ENCODE results near the gene FAM20C.

The FAM20C gene

DNA sequence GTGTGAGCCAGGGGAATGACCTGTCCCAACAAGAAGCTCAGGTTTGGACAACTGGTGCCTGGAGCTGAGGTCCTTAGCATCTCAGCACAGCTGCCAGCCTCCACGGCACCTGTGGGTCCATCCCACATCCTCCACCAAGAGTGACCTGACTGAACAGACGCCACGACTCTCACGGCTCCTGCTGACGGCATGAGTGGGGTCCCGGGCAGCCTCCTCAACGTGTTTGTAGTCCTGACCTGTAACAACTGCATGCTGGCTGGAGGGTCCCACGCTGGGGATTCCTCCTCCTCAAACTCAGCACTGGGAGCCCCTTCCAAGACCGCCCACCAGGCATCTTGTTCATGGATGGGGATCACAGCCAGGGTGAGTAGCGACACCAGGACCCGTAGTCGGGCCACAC, 36.2 kb downstream of the FAM20C start:
- no peaks in the 10 kb centered on the region for H3K9me3 ChIP-seq
- no peaks in the 10 kb centered on the region for H3K27me3 ChIP-seq
- TF ChIP-seq, protein P1, sequence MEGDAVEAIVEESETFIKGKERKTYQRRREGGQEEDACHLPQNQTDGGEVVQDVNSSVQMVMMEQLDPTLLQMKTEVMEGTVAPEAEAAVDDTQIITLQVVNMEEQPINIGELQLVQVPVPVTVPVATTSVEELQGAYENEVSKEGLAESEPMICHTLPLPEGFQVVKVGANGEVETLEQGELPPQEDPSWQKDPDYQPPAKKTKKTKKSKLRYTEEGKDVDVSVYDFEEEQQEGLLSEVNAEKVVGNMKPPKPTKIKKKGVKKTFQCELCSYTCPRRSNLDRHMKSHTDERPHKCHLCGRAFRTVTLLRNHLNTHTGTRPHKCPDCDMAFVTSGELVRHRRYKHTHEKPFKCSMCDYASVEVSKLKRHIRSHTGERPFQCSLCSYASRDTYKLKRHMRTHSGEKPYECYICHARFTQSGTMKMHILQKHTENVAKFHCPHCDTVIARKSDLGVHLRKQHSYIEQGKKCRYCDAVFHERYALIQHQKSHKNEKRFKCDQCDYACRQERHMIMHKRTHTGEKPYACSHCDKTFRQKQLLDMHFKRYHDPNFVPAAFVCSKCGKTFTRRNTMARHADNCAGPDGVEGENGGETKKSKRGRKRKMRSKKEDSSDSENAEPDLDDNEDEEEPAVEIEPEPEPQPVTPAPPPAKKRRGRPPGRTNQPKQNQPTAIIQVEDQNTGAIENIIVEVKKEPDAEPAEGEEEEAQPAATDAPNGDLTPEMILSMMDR (IDR thresholded peaks at IDR 0.05), result no peak
- peak overlapping the region; percentile 88 to 92 for H3K27ac ChIP-seq
- DNase-seq, result no peak
- intact Hi-C loops (cut with DNase I; ENCODE audit: low total_unique reads), result no loop called here
- H3K4me1 ChIP-seq, result peaks cover 9 to 59% (median 57%) of the 10 kb centered on the region in 4 donors
- H3K36me3 ChIP-seq, result peaks cover 0 to 10% (median 0%) of the 10 kb centered on the region in 3 donors
- no peak overlapping the region for H3K4me3 ChIP-seq

DNA sequence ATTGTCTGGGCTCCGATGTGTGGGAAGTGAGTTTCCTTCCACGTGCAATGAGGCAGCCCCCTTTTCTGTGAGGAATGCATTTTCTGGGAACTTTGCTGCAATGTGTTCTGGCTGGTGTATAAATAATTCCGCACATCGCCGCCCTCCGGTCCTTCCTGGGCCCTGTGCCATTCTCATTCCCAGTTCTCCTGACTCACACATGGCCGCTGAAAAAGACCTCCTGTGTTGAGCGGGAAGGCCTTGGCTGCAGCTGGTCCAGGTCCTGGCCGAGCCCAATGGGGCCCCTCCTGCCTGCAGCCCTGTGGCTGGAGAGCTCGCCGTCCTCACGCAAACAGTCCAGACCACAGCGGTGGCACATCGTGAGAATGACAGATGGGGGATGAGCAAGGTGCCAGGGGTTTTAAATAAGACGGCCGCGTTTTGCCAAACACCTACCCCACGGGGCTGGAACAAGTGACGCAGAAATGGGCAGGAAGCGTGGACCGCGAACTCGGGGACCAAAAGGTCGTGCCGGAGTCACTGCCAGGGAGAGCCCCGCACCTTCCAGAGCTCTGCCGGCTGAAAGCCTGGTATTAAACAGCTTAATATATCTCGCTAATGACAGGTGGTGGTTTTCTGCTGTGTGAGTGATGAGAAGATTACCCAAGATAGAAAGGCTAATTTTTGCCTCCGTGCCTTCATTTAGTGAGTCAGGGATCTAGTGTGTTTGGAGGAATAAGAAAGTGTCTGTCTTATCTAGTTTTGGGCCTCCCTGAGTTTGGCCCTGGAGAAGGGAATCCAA, 37.0 kb downstream of the FAM20C start:
- H3K9me3 ChIP-seq, result no peaks in the 10 kb centered on the region
- peaks cover 0 to 8% (median 0%) of the 10 kb centered on the region in 3 donors for H3K36me3 ChIP-seq
- TF ChIP-seq, protein P1 (IDR thresholded peaks at IDR 0.05), result no peak
- no peaks in the 10 kb centered on the region for H3K27me3 ChIP-seq
- H3K4me1 ChIP-seq, result peaks cover 9 to 67% (median 65%) of the 10 kb centered on the region in 4 donors
- peak overlapping the region; percentile 1 to 6 for H3K4me3 ChIP-seq
- DNase-seq, result peak; percentile 92 to 94
- intact Hi-C loops (cut with DNase I; ENCODE audit: low total_unique reads), result no loop called here
- H3K27ac ChIP-seq, result peak overlapping the region; percentile 88 to 92

DNA sequence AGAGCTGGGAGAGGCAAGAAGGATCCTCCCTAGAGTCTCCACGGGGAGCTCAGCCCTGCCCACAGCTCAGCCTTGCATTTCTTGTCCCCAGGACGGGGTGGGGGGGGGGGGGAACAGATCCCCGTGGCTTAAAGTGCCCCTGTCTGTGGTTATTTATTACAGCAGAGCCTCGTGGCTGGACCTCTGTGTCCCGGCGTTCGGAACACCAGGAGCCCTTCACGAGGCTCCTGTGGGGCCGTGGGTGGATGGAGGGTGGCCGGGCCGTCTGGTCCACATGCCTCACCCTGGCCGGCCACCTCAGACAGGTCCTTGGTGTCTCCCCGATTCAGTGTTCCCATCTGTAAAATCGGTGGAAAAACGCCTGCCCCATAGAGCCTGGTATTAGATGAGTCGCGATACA, 37.9 kb downstream of the FAM20C start:
- H3K27me3 ChIP-seq, result no peaks in the 10 kb centered on the region
- no peak for DNase-seq
- peak overlapping the region; percentile 88 to 92 for H3K27ac ChIP-seq
- no peaks in the 10 kb centered on the region for H3K9me3 ChIP-seq
- H3K4me3 ChIP-seq, result no peak overlapping the region
- H3K36me3 ChIP-seq, result peaks cover 0 to 8% (median 0%) of the 10 kb centered on the region in 3 donors
- intact Hi-C loops (cut with DNase I; ENCODE audit: low total_unique reads), result loop anchor here (5.0 kb wide), 1 partner anchor 38 kb away; the partner anchor contains the start of gene FAM20C
- peaks cover 9 to 76% (median 73%) of the 10 kb centered on the region in 4 donors for H3K4me1 ChIP-seq
- TF ChIP-seq, protein P1 (IDR thresholded peaks at IDR 0.05), result no peak

DNA sequence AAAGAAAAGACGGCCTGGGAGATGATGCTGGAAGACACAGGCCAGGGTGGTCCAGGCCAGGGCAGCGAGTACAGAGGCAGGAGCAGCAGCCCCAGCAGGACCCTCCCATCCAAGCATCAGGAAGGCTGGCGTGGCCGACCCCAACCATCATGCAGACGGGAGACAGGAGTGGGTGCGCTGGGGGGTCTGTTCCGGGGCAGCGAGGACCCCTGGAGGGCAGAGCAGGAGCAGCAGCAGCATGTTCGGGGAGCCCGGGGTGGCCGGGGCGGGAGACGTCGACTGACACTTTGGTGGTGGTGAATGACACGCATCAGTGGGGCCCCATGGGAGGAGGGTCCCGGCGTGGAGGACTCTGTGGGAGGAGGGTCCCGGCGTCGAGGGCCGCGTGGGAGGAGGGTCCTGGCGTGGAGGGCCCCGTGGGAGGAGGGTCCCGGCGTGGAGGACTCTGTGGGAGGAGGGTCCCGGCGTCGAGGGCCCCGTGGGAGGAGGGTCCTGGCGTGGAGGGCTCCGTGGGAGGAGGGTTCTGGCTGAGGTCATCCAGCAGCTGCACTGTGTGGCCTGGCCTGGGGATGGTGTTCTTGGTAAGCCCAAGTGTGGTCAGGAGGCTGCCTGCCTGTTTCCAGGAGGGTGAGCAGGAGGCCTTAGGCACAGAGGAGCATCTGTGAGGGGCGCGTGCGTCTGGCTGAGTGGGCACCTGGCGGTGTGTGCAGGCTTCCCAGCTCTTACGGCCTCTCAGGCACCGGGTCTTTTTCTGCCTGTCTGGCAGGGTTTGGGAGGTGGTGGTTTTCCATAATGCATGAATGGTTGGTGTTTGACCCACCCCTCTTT, 38.9 kb downstream of the FAM20C start:
- intact Hi-C loops (cut with DNase I; ENCODE audit: low total_unique reads), result loop anchor here (5.0 kb wide), 1 partner anchor 39 kb away; the partner anchor contains the start of gene FAM20C
- H3K4me1 ChIP-seq, result peaks cover 9 to 85% (median 82%) of the 10 kb centered on the region in 4 donors

DNA sequence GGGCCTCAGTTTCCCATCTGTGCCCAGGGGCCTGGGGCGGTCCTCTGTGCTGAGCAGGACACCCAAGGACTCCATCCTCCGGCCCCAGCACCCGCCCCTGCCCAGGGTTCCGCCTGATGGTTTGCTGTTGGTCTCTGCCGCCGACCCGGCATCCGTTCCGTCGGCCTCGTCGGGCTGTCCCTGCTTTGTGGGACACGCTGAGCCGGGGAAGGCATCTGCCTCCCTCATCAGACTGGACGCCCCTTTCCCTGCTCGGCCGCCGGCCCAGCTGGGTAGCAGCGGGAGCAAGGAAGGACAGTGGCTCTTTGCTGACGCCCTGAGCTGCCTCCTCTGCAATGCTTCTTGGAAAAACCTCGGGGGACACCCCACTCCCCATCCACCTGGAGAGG, 39.5 kb downstream of the FAM20C start:
- intact Hi-C loops (cut with DNase I; ENCODE audit: low total_unique reads), result loop anchor here (5.0 kb wide), 1 partner anchor 40 kb away; the partner anchor contains the start of gene FAM20C
- TF ChIP-seq, protein P1 (IDR thresholded peaks at IDR 0.05), result no peak

More for the DNA sequence above, 38.9 kb downstream of the FAM20C start:
- no peak overlapping the region for H3K4me3 ChIP-seq
- TF ChIP-seq, protein P1 (IDR thresholded peaks at IDR 0.05), result no peak
- H3K27ac ChIP-seq, result peak overlapping the region; percentile 88 to 92
- H3K27me3 ChIP-seq, result no peaks in the 10 kb centered on the region
- no peaks in the 10 kb centered on the region for H3K9me3 ChIP-seq
- H3K36me3 ChIP-seq, result peaks cover 0 to 4% (median 0%) of the 10 kb centered on the region in 3 donors
- DNase-seq, result no peak

More for the DNA sequence above, 39.5 kb downstream of the FAM20C start:
- H3K36me3 ChIP-seq, result no peaks in the 10 kb centered on the region
- DNase-seq, result no peak
- H3K4me1 ChIP-seq, result peaks cover 9 to 88% (median 85%) of the 10 kb centered on the region in 4 donors
- peak overlapping the region in 1 of 2 donors; percentile 38 for H3K4me3 ChIP-seq
- peak overlapping the region; percentile 88 to 92 for H3K27ac ChIP-seq
- no peaks in the 10 kb centered on the region for H3K27me3 ChIP-seq
- H3K9me3 ChIP-seq, result no peaks in the 10 kb centered on the region

All from tibial artery (tissue), 4 donors.